Endothelial cell of umbilical vein (primary cell): ENCODE data around the gene CHPF2. TPM values are rescaled to one million over a fixed set of nuclear protein-coding genes. Genes with fewer than 3 reads are reported as not detected.
A peak's percentile ranks its signal among the peaks of the same experiment; 100 is the strongest.

Experiments used
- BruUV-seq: library from RNA; stranded (reverse); fragments of 400-500 nt; replicated peaks from 2 replicates; lab custom pipeline; 2021; lab: Mats Ljungman, UMichigan
- CTCF ChIA-PET: fragments of 300-600, 350-600 bp; sonication (Branson Sonifier 250); formaldehyde crosslinking; loops from one replicate; lab custom pipeline; 2021; ENCODE audit warnings: antibody characterized with exemption, inconsistent platforms; lab: Charles Lee
- POLR2A ChIA-PET: fragments of 300-600, 350-600 bp; sonication (Branson Sonifier 250); formaldehyde crosslinking; loops from one replicate; lab custom pipeline; 2021; ENCODE audit warnings: antibody characterized with exemption, inconsistent platforms; lab: Charles Lee
- DNase-seq: peaks from one replicate; pipeline ENCODE4 v3.0.0-alpha.2; 2011; ENCODE audit warnings: low read depth, low spot score
- FAIRE-seq: peaks from 2 replicates; lab custom pipeline; 2011; peaks lifted over from hg19 to GRCh38; lab: Jason Lieb, UNC
- H2AFZ ChIP-seq: 2 replicates; pipeline ENCODE4 v1.6.0; 2012; ENCODE audit warnings: low read depth, low read length, control low read depth, inconsistent platforms
- H3K27ac ChIP-seq: 2 replicates; pipeline ENCODE4 v1.5.1; 2011; ENCODE audit warnings: low read depth, mild to moderate bottlenecking, control low read depth, low read length, moderate library complexity; ENCODE audit not compliant: insufficient read depth
- H3K27me3 ChIP-seq, 2 experiments: 2 replicates each; pipeline versions ENCODE4 v1.6.0 to v1.6.1; 2011; ENCODE audit warnings: low read length in 2 of 2, mixed read lengths in 1 of 2; ENCODE audit not compliant: control insufficient read depth in 2 of 2, insufficient read depth in 2 of 2
- H3K36me3 ChIP-seq, 2 experiments: 2 replicates in 1 of 2; 3 replicates in 1 of 2; pipeline ENCODE4 v1.5.1; 2011; ENCODE audit warnings: low read length in 2 of 2, mild to moderate bottlenecking in 1 of 2, moderate library complexity in 1 of 2; ENCODE audit not compliant: control insufficient read depth in 2 of 2, insufficient read depth in 2 of 2; ENCODE audit errors: extremely low read depth in 1 of 2
- H3K4me1 ChIP-seq: 3 replicates; pipeline ENCODE4 v1.5.1; 2011; ENCODE audit warnings: mild to moderate bottlenecking, low read length; ENCODE audit not compliant: control insufficient read depth, insufficient read depth; ENCODE audit errors: extremely low read depth
- H3K4me2 ChIP-seq: 2 replicates; pipeline ENCODE4 v1.6.1; 2011; ENCODE audit warnings: low read length, control low read depth, mixed read lengths; ENCODE audit not compliant: insufficient read depth
- H3K4me3 ChIP-seq, 3 experiments: fragments of 200-600 bp in 1 of 3; sonication (generic), shearing (Covaris generic) in 1 of 3; replicated peaks in 1 of 3; 2 replicates each; pipeline ENCODE4 v1.5.1; 2011 to 2016; ENCODE audit warnings: control low read depth in 3 of 3, low read length in 3 of 3, mild to moderate bottlenecking in 2 of 3, inconsistent platforms in 1 of 3, low read depth in 1 of 3, moderate library complexity in 1 of 3; ENCODE audit not compliant: insufficient read depth in 1 of 3
- H3K79me2 ChIP-seq: 2 replicates; pipeline ENCODE4 v1.6.0; 2012; ENCODE audit warnings: low read length, inconsistent platforms; ENCODE audit not compliant: control insufficient read depth, insufficient read depth
- H3K9ac ChIP-seq: replicated peaks from 2 replicates; pipeline ENCODE3; 2011; ENCODE audit warnings: low read length, control low read depth; ENCODE audit not compliant: insufficient read depth; ENCODE audit errors: extremely low read depth
- H3K9me1 ChIP-seq: replicated peaks from 3 replicates; pipeline ENCODE4 v1.6.0; 2011; ENCODE audit warnings: mild to moderate bottlenecking, low read length; ENCODE audit not compliant: control insufficient read depth, insufficient read depth; ENCODE audit errors: extremely low read depth
- H3K9me3 ChIP-seq: replicated peaks from 2 replicates; pipeline ENCODE4 v1.5.1; 2012; ENCODE audit warnings: low read length, inconsistent platforms; ENCODE audit not compliant: control insufficient read depth, insufficient read depth
- H4K20me1 ChIP-seq: replicated peaks from 2 replicates; pipeline ENCODE3; 2011; ENCODE audit warnings: mild to moderate bottlenecking, low read length; ENCODE audit not compliant: control insufficient read depth, insufficient read depth; ENCODE audit errors: extremely low read depth
- EZH2 ChIP-seq: IDR thresholded peaks from 2 replicates; pipeline ENCODE4 v1.6.1; 2012; ENCODE audit warnings: borderline replicate concordance, low read depth, mild to moderate bottlenecking, moderate library complexity, low read length, inconsistent platforms; ENCODE audit not compliant: severe bottlenecking
- FOS ChIP-seq: IDR thresholded peaks from 2 replicates; pipeline ENCODE4 v1.6.1; 2011; ENCODE audit warnings: mild to moderate bottlenecking, low read length, moderate library complexity, borderline replicate concordance; ENCODE audit not compliant: insufficient read depth
- GATA2 ChIP-seq: IDR thresholded peaks from 2 replicates; pipeline ENCODE4 v1.7.0; 2011; ENCODE audit warnings: low read depth, mild to moderate bottlenecking, moderate library complexity, mixed read lengths, low read length; ENCODE audit not compliant: insufficient read length, insufficient read depth
- JUN ChIP-seq: IDR thresholded peaks from 2 replicates; pipeline ENCODE4 v1.6.1; 2011; ENCODE audit warnings: borderline replicate concordance, low read depth; ENCODE audit not compliant: insufficient read length, insufficient read depth
- MAX ChIP-seq: IDR thresholded peaks from 2 replicates; pipeline ENCODE4 v1.6.1; 2011; ENCODE audit not compliant: insufficient read depth, insufficient read length
- POLR2A ChIP-seq: IDR thresholded peaks from 2 replicates; pipeline ENCODE4 v1.6.1; 2012; ENCODE audit warnings: low read depth, mild to moderate bottlenecking, control low read depth, low read length
- dilution Hi-C: fragments of 300-500 bp; cut with MboI; formaldehyde crosslinking; loops from one replicate; pipeline ENCODE4 v1.15.0; 2019; ENCODE audit warnings: low sequenced_read_pairs; ENCODE audit not compliant: extremely low pct_ligation_motif_present
- intact Hi-C: fragments of 100-400 bp; cut with micrococcal nuclease; formaldehyde crosslinking; loops from one replicate; pipeline ENCODE4 v1.10.0; 2022
- polyA plus RNA-seq, 4 experiments: library from polyadenylated mRNA; depleted of rRNA in 3 of 4; stranded (reverse) in 3 of 4; unstranded in 1 of 4; fragments of >200 nt; gene quantifications; 2 replicates each; pipeline versions ENCODE4 v1.2.1 to v1.2.3, GENCODE V29; 2011 to 2012; ENCODE audit warnings: missing spikeins in 1 of 4
- total RNA-seq: library from RNA; stranded (reverse); gene quantifications from 2 replicates; pipeline ENCODE4 v1.2.3, GENCODE V29; 2021

The CHPF2 gene
- total and polyA plus RNA-seq, 2 donors (not counting 3 experiments of a cell fraction or from before 2014, with no cell fraction given), result 72.8 to 75.0 TPM

GRCh38 chr7:151251689-151252560 lies 19.6 kb downstream of the CHPF2 start:
- dilution Hi-C loops (no loop called here), intact Hi-C loops (no loop called here)
- Histone ChIP-seq H3K79me2 (no peaks in the 10 kb centered on the region), H4K20me1 (no peaks in the 10 kb centered on the region), H3K9me3 (no peaks in the 10 kb centered on the region), H3K4me1 (peaks cover 10% of the 10 kb centered on the region), H3K9me1 (no peaks in the 10 kb centered on the region), H2AFZ (peak overlapping the region; percentile 45), H3K9ac (peak overlapping the region; percentile 69), H3K4me3 (peak overlapping the region; percentile 27 to 44 (median 38)), H3K27me3 (peaks cover 2 to 4% of the 10 kb centered on the region in 2 experiments), H3K36me3 (no peaks in the 10 kb centered on the region), H3K4me2 (peak overlapping the region; percentile 60), H3K27ac (no peak overlapping the region)
- DNase-seq, result peak; percentile 62
- POLR2A ChIA-PET, result no interaction called here
- CTCF ChIA-PET, result interaction anchor here (0.6 to 2.6 kb wide), 3 partner anchors 8 to 53 kb away, joined by 3 to 14 read pairs (median 3); no protein-coding TSS in a partner anchor
- peak; percentile 82 for FAIRE-seq
- TF ChIP-seq EZH2 (no peak), POLR2A (peak; percentile 27), FOS (no peak), MAX (no peak)
- BruUV-seq, result no TSS peak

GRCh38 chr7:151252561-151252835 lies 20.2 kb downstream of the CHPF2 start:
- Histone ChIP-seq H3K9me3 (no peaks in the 10 kb centered on the region), H3K9ac (no peak overlapping the region), H3K9me1 (no peaks in the 10 kb centered on the region), H3K79me2 (no peaks in the 10 kb centered on the region), H3K4me2 (peak overlapping the region; percentile 60), H3K27me3 (peaks cover 2 to 4% of the 10 kb centered on the region in 2 experiments), H3K27ac (no peak overlapping the region), H3K4me3 (peak overlapping the region in 2 of 3 experiments; percentile 38 to 44), H2AFZ (peak overlapping the region; percentile 45), H3K4me1 (peaks cover 10% of the 10 kb centered on the region), H4K20me1 (no peaks in the 10 kb centered on the region), H3K36me3 (no peaks in the 10 kb centered on the region)
- TF ChIP-seq GATA2 (no peak), EZH2 (no peak), JUN (no peak)
- peak; percentile 47 for FAIRE-seq
- intact Hi-C loops, result no loop called here
- BruUV-seq, result no TSS peak
- CTCF ChIA-PET, result interaction anchor here (2.6 kb wide), 1 partner anchor 9 kb away, joined by 14 read pairs; no protein-coding TSS in a partner anchor
- DNase-seq, result no peak
- POLR2A ChIA-PET, result no interaction called here
- dilution Hi-C loops, result no loop called here
